GM19025 (cell line): ENCODE measurements around the gene FAM200B.

Experiments
- ATAC-seq: cut with Tn5 transposase; IDR thresholded peaks from one replicate; pipeline ENCODE4 v1.9.1; 2021; ENCODE audit warnings: mild to moderate bottlenecking, low read depth, moderate library complexity; ENCODE audit not compliant: unreplicated experiment

Gene FAM200B

GRCh38 chr4:15681372-15682241 is at the start of gene FAM200B:
FAM200B (plus strand) TSS chr4:15681827; CDS start chr4:15686978, 5,151 bp downstream.
- ATAC-seq, result peak; percentile 90

GRCh38 chr4:15636818-15637217 is 44.8 kb upstream of the FAM200B start:
- no peak for ATAC-seq

- no peak for ATAC-seq
Observed at GRCh38 chr4:15638418-15638817, 43.2 kb upstream of the FAM200B start.

DNA sequence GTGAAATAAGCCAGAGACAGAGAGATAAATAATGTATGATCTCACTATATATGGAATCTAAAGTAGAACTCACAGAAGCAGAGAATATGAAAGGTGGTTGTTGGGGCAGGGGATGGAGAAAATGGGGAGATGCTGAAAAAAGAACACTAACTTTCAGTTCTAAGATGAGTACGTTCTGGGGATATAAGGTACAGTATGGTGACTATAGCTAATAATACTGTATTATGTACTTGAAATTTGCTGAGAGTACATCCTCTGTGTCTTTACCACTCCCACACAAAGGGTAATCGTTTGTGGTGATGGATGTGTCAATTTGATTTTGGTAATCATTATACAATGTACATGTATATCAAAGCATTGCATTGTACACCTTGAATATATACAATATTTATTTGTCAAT is 33.0 kb upstream of the FAM200B start:
- ATAC-seq, result no peak

DNA sequence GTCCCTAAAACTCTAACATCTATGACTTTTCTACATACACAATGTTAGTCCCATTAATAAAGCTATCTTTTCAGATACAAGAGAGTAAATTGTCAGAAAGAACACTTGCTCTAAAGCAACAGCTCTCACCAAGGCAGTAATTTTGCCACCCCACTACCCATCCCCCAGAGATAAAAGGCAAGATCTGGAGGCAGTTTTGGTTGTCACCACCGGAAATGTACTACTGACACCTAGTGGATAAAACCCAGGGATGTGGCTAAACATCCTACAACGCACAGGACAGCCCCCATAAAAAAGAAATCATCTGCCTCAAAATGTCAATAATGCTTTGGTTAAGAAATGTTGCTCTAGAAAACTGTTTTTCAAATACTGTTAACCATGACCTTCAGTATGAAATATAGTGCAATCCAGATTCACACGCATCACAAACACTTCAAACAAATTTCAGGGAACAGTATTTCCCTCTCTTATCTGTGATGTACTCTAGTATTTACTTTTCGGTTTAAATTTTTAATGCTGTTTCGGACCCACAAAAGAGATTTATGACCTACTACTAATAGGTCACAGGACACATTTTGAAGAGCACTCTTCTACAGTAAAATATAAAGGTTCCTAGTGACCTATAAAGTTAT is 31.6 kb upstream of the FAM200B start:
- no peak for ATAC-seq

DNA sequence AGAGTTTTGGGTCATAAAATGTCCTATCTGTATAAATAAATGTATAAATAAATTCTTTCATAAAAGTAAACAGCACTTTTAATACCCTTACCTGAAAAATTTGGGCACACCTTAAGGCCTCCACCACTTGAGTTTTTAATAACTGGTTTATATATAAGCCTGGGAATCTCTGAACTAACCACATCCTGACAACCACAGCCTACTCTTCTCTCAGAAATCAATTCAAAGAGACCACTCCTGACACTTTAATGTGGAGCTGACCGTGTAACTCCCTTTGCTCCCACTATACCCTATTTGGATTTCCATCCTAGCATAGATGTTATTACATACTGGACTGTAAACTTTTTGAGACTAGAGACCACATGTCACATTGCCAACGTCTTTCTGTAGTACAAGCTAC is 30.0 kb upstream of the FAM200B start:
- ATAC-seq, result no peak

- ATAC-seq, result no peak
Observed at GRCh38 chr4:15652191-15652590, 29.4 kb upstream of the FAM200B start.

DNA sequence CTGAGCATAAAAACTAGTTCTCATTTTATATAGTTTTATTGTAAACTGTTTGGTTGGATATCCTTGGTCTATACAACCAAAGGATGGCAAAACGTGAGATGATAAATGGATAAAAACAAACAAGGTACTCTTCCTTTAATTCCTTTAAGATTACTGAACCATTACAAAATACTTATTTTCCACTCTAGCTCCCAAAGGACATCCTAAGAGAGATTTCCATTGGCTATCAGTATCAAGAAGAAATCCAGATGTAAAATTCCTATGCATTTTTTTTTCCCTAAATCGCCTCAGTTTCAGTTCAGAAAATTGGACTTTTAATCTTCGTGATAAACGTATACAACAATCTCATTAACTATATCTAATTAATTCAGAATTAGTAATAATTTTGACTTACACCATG is 28.8 kb upstream of the FAM200B start:
- ATAC-seq, result no peak

GRCh38 chr4:15653420-15653819 is 28.2 kb upstream of the FAM200B start:
- no peak for ATAC-seq

- ATAC-seq, result no peak
Observed at GRCh38 chr4:15653864-15654592, 27.6 kb upstream of the FAM200B start.

- ATAC-seq, result peak; percentile 44
Observed at GRCh38 chr4:15654593-15655222, 26.9 kb upstream of the FAM200B start.

DNA sequence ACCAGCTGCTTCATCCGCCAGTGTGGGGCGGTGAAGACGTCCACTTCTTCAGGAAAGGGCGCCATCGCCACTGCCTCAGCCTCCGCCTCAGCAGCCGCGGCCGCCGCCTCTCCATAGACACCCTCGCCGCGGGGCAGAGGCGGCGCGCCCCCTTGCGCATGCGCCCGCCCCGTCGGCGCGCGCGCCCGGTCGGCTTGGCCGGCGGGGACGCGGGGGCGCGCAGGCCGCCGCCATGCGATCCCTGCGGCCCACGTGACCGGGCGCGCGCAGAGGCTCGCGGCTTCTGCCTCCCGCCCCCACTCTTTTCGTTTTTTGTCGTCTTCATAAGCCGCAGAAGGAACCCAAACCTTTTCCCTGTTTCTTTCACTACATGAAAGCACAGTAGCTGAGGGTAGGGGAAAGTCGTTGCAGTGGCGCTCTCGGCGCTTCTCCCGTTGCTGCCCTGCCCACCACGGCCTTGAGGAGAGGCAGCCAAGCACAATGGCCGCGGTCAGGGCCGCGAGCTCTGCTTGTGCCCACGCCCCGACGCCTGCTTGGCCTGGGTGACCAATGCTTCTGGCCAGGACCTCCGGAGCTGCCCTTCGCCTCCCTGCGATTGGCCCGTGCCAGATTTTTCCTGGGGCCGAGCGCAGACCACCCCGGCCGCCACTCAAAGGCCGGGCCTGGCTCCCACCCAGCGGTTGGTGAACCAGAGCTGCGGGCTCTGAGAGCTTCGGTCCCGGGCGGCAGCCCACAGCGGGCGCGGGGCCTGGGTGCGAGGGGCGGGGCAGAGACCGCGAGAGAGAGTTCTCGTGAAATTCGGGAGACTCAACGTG is 26.2 kb upstream of the FAM200B start, which contains the start of gene FBXL5:
TSS of gene FBXL5 (minus strand) at position 135 of the 815 bp plus-strand sequence. CDS start at position 65, 70 bp downstream.
- peak; percentile 73 for ATAC-seq

DNA sequence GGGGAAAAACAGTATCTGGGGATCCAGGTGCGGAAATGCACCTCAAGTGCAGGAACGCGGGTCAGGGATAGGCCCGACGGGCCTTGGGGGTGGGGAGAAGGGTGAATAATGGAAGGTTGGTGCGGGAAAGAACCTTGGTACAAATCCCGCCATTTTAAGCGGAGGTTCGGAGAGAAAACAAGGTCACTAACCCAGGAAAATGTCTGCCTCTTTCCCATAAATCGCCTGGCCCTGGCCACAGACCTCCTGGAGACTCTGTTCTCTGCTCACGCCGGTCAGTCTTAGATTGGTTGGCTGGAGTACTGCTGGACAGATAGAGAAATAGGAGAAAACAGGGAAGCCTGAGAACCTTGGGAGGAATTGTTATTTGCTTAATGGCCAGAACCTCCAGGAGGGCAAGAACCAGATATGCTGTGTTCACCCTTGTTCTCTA is 25.6 kb upstream of the FAM200B start:
- no peak for ATAC-seq

- ATAC-seq, result no peak
Observed at GRCh38 chr4:15657366-15657765, 24.3 kb upstream of the FAM200B start.

DNA sequence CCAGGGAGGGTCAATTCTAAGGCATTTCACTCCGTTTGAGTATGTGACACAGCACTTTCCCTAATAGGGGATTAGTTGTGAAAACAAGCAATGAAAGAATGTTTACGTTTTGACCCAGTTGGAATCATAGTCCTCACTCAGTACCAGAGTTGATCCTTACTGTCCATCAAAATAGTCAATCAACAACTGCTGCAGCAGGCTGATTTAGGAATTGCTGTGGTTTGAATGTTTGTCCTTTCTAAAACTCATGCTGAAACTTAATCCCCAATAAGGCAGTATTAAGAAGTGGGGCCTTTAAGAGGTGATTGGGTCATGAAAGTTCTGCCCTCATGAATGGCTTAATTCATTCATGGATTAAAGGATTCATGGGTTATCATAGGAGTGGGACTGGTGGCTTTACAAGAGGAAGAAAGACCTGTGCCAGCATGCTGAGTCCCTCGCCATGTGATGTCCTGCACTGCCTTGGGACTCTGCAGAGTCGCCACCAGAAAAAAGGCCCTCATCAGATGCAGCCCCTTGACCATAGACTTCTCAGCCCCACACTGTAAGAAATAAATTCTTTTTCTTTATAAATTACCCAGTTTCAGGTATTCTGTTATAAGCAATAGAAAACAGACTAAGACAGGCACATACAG is 23.4 kb upstream of the FAM200B start:
- no peak for ATAC-seq

DNA sequence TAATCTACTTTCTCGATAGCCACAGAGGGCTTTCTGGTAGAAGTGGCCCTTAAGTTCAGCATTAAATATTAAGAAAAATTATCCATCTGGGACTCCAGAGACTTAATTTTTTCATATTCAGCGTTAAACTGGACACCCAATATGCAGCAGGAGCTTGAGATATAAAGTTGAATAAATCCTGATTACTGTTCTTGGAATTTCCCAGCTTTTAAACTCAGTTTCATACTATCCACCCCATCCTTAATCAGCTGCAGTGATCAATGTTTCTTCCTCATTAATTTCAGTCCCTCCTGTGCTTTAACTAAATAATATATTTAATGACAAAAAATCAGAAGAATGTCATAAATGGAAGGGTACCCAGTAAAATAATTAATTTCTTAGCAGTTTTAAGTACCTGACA is 22.8 kb upstream of the FAM200B start:
- no peak for ATAC-seq

GRCh38 chr4:15659768-15660570 is 21.7 kb upstream of the FAM200B start:
- ATAC-seq, result no peak

DNA sequence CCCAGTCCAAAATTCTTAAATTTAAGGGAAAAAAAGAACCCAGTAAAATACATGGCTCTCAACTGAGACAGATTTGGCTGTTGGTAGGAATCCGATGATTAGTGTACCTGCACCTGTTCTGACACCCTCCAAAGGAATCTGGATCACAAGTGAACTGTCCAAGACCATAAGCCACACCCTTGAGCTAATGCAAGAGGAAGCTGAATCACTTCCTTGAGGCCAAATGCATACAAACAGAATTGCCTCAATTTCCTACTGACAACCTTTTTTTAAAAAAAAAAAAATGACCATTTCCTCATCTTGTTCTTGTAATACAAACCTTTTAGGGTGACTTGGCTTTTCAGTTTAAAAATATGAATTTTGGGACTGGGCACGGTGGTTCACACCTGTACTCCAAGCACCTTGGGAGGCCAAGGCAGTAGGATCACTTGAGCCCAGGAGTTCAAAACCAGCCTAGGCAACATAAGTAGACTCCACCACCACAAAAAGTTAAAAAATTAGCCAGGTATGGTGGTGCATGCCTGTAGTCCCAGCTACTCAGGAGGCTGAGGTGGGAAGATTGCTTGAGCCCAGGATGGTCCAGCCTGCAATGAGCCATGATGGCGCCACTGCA is 15.8 kb upstream of the FAM200B start:
- no peak for ATAC-seq
